Breast epithelium (tissue), 4 donors: Measurements from ENCODE around the gene DOCK6. TPM values are rescaled to one million over a fixed set of nuclear protein-coding genes. Genes with fewer than 3 reads are reported as not detected.

Source experiments
- DNase-seq, 2 donors: peaks; one replicate each; pipeline ENCODE4 v3.0.0-alpha.2; 2019; ENCODE audit warnings: low spot score in 2 of 2
- H3K27ac ChIP-seq, 2 donors: fragments of 200-600 bp; sonication (generic) in 1 of 2; one replicate each; pipeline ENCODE4 v1.5.1; 2016 to 2019; ENCODE audit warnings: mild to moderate bottlenecking in 1 of 2
- H3K27me3 ChIP-seq, 2 donors: fragments of 200-600 bp; sonication (generic) in 1 of 2; one replicate each; pipeline versions ENCODE4 v1.5.1 to v1.6.0; 2017 to 2019; ENCODE audit warnings: control low read depth in 1 of 2, mild to moderate bottlenecking in 1 of 2
- H3K36me3 ChIP-seq: fragments of 200-600 bp; one replicate; pipeline ENCODE4 v1.5.1; 2019
- H3K4me1 ChIP-seq, 2 donors: fragments of 200-600 bp; sonication (generic); one replicate each; pipeline ENCODE4 v1.5.1; 2016 to 2019; ENCODE audit warnings: control low read depth in 1 of 2
- H3K4me3 ChIP-seq, 3 donors: fragments of 200-600 bp; sonication (generic); 1 replicate in 2 of 3; 2 replicates in 1 of 3; pipeline ENCODE4 v1.5.1; 2016 to 2019; ENCODE audit warnings: mild to moderate bottlenecking in 3 of 3, moderate library complexity in 2 of 3
- H3K9me3 ChIP-seq, 2 donors: fragments of 200-600 bp; sonication (generic) in 1 of 2; one replicate each; pipeline ENCODE4 v1.5.1; 2016 to 2019; ENCODE audit warnings: control low read depth in 1 of 2
- CTCF ChIP-seq, 3 donors: fragments of 450-650 bp; IDR thresholded peaks; one replicate each; pipeline ENCODE4 v1.5.1; 2016 to 2017; ENCODE audit warnings: antibody characterized with exemption in 3 of 3, mild to moderate bottlenecking in 3 of 3, moderate library complexity in 3 of 3
- POLR2A ChIP-seq: fragments of 450-650 bp; IDR thresholded peaks from one replicate; pipeline ENCODE4 v1.6.1; 2016; ENCODE audit warnings: antibody characterized with exemption, mild to moderate bottlenecking, moderate library complexity
- POLR2AphosphoS5 ChIP-seq, 3 donors: sonication (generic); formaldehyde crosslinking; IDR thresholded peaks; one replicate each; pipeline ENCODE4 v1.6.1; 2017; ENCODE audit warnings: antibody characterized with exemption in 3 of 3
- intact Hi-C: fragments of 100-400 bp; cut with DNase I; formaldehyde crosslinking; loops from one replicate; pipeline ENCODE4 v1.15.1; 2023; ENCODE audit warnings: low total_unique reads
- total RNA-seq, 3 donors: library from RNA; depleted of rRNA; stranded (reverse); fragments of >200 nt; gene quantifications; one replicate each; pipeline ENCODE4 v1.1.0, GENCODE V29; 2016

DOCK6 gene
- total RNA-seq, 3 donors from 2014 or later, result 20.9 to 59.3 (median 49.6) TPM

- H3K27me3 ChIP-seq, result no peaks in the 10 kb centered on the region
- TF ChIP-seq POLR2A (no peak), CTCF (IDR thresholded peaks at IDR 0.05) (no peak), POLR2AphosphoS5 (IDR thresholded peaks at IDR 0.05) (no peak)
- no peak for DNase-seq
- no peaks in the 10 kb centered on the region for H3K4me1 ChIP-seq
- H3K36me3 ChIP-seq, result no peaks in the 10 kb centered on the region
- intact Hi-C loops, result no loop called here
- H3K27ac ChIP-seq, result peak overlapping the region in 1 of 2 donors; percentile 38
- H3K9me3 ChIP-seq, result no peaks in the 10 kb centered on the region
- no peak overlapping the region for H3K4me3 ChIP-seq
These were observed 31.5 kb downstream of the DOCK6 start for GRCh38 chr19:11230621-11231386.

GRCh38 chr19:11227195-11227886 lies 35.0 kb downstream of the DOCK6 start:
- no peaks in the 10 kb centered on the region for H3K27me3 ChIP-seq
- TF ChIP-seq POLR2A (no peak), CTCF (IDR thresholded peaks at IDR 0.05) (no peak), POLR2AphosphoS5 (IDR thresholded peaks at IDR 0.05) (no peak)
- intact Hi-C loops, result no loop called here
- no peak for DNase-seq
- no peaks in the 10 kb centered on the region for H3K4me1 ChIP-seq
- H3K36me3 ChIP-seq, result no peaks in the 10 kb centered on the region
- peaks cover 0 to 3% of the 10 kb centered on the region in 2 donors for H3K9me3 ChIP-seq
- H3K4me3 ChIP-seq, result no peak overlapping the region
- no peak overlapping the region for H3K27ac ChIP-seq

- Histone ChIP-seq H3K27me3 (no peaks in the 10 kb centered on the region), H3K36me3 (no peaks in the 10 kb centered on the region), H3K9me3 (peaks cover 3 to 9% of the 10 kb centered on the region in 2 donors), H3K4me1 (no peaks in the 10 kb centered on the region), H3K4me3 (no peak overlapping the region), H3K27ac (no peak overlapping the region)
- no peak for TF ChIP-seq CTCF (IDR thresholded peaks at IDR 0.05)
- no peak for TF ChIP-seq POLR2AphosphoS5 (IDR thresholded peaks at IDR 0.05)
- no peak for TF ChIP-seq POLR2A
- no peak for DNase-seq
- intact Hi-C loops, result no loop called here
These were observed 35.6 kb downstream of the DOCK6 start for GRCh38 chr19:11226716-11227166.

GRCh38 chr19:11225815-11226214 lies 36.5 kb downstream of the DOCK6 start:
- no peaks in the 10 kb centered on the region for H3K27me3 ChIP-seq
- intact Hi-C loops, result no loop called here
- H3K4me1 ChIP-seq, result no peaks in the 10 kb centered on the region
- H3K27ac ChIP-seq, result peak overlapping the region in 1 of 2 donors; percentile 7
- H3K36me3 ChIP-seq, result no peaks in the 10 kb centered on the region
- no peak overlapping the region for H3K4me3 ChIP-seq
- DNase-seq, result no peak
- peaks cover 13 to 17% of the 10 kb centered on the region in 2 donors for H3K9me3 ChIP-seq
- TF ChIP-seq POLR2AphosphoS5 (IDR thresholded peaks at IDR 0.05) (no peak), CTCF (IDR thresholded peaks at IDR 0.05) (no peak), POLR2A (no peak)

GRCh38 chr19:11225172-11225571 lies 37.2 kb downstream of the DOCK6 start:
- H3K27ac ChIP-seq, result no peak overlapping the region
- intact Hi-C loops, result no loop called here
- TF ChIP-seq POLR2AphosphoS5 (IDR thresholded peaks at IDR 0.05) (peak in 1 of 3 donors; percentile 26), CTCF (IDR thresholded peaks at IDR 0.05) (no peak)
- H3K27me3 ChIP-seq, result no peaks in the 10 kb centered on the region
- H3K36me3 ChIP-seq, result no peaks in the 10 kb centered on the region
- DNase-seq, result no peak
- no peak overlapping the region for H3K4me3 ChIP-seq
- H3K4me1 ChIP-seq, result no peaks in the 10 kb centered on the region
- peaks cover 13 to 18% of the 10 kb centered on the region in 2 donors for H3K9me3 ChIP-seq
